GM21528 (cell line): ENCODE results near the gene SEC16A.

ENCODE experiments used
- ATAC-seq: cut with Tn5 transposase; IDR thresholded peaks from one replicate; pipeline ENCODE4 v1.9.1; 2021; ENCODE audit warnings: mild to moderate bottlenecking, moderate library complexity; ENCODE audit not compliant: unreplicated experiment, low FRiP score

Gene SEC16A

DNA sequence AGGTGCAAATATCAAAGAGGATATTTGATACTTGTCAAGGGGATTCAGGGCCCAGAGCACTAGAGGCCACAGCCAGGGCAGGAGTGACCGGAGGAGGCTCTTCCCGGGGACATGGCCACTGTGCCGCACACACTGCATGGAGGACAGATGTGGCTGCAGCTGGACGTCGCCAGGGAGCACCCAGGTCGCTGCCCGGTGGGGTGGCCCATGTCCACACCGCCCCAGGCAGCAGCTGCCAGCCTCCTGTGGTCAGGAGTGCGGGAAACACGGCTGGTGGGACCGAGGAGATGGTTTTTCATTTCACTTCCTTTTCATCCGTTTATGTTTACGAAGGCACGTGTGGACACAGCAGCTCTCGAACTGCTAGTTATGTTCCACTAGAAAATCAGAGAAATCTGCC, 15.1 kb downstream of the SEC16A start:
- no peak for ATAC-seq

DNA sequence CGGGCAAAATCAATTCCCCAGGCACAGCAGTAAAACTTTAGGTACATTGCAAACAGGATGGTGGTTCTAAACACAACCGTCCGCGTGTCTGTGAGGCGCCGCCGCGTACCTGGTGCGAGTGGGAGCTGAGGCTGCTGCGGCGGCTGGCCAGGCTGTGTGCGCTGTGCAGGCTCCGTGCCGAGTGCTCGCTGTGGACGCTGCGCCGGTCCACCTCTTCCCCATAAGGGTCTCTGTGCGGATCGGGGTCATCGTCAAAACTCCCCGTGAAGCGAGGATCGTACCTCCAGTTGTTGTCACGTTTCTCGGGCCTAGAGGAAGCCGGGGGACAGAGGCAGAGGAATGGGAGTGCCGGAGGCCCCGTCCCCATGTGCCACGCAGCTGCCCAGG, 16.7 kb downstream of the SEC16A start:
- ATAC-seq, result no peak

DNA sequence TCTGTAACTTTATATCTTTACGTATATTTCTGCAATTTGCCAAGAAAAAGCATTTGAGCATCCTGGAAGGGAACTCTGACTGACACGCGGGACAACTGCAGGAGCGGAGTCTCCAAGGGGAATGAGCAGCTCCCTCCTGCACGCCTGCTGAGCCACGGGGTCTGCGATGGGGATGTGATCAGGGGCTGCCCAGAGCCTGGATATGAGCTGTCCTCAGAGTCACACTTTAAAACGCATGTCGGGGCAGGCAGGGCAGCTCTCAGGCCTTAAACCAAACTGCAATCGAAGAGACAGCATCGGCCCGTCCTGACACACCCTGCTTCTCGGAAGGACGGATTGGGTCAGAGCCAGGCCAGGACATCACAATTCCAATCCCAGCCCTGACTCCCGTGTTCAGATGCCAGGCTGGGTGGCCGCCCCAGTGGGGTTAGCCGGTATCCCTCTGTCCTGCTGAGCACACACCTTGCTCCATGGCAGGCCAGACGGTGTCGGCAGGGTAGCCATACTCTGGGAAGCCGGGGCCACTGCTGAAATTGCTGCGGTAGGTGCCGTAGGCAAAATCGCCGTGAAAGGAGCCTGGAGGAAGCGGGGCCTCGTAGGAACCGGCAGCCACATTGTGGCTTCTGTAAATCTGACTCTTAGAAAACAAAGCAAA, 17.2 kb downstream of the SEC16A start:
- ATAC-seq, result no peak

DNA sequence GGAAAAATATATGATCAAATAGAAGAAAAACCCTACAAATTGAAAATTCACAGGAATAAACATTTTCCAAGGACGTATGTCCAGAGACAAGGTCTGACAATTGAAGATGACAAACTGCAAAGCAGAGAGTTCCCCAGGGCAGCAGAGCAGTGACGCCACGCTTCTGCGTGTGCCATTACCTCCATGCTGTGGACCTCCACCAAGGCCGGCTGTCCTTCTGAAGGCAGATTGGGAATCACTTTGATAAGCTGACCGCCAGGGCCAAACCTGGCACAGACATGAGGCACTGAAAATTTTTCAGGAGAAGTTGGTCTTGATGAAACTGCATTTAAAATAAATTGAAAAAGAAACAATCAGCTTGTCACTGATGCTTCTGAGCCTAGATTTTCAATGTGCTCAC, 18.6 kb downstream of the SEC16A start:
- ATAC-seq, result no peak

DNA sequence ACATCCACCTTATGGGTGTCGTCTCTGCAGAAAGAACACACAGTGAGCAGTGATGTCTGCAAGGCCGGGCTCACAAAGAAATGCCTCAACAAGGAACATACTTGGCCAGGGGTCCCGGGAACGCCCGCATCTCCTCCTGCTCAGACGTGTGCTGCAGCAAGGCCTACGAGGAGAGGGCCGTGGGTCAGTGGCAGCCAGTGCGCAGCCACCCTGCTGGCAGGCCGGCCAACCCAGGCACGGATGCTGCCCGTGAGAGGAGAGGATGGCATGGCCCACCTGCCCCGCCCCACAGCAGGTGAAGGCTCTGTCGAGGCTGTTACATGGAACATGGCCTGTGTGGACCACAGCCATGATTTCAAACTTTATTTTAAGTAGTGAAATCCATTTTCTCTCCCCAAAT, 19.3 kb downstream of the SEC16A start:
- ATAC-seq, result no peak

DNA sequence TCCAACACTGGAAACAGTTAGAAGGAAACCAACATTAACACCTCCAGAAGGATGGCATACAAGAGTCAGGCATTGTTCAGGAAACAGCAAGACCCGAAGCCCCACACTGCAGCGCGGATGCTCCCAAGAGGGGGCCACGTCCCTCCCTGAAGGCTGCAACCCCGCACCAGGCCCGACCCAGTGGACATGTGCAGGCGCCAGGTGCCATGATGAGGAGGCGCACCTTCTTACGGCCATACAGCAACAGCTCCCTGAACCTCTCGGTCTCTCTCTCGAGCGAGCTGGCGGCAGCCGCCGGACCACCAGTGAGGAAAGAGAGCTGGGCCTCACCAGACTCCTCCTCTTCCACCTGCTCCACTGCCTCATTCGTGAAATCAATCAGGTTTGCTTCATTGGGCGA, 20.2 kb downstream of the SEC16A start:
- no peak for ATAC-seq

DNA sequence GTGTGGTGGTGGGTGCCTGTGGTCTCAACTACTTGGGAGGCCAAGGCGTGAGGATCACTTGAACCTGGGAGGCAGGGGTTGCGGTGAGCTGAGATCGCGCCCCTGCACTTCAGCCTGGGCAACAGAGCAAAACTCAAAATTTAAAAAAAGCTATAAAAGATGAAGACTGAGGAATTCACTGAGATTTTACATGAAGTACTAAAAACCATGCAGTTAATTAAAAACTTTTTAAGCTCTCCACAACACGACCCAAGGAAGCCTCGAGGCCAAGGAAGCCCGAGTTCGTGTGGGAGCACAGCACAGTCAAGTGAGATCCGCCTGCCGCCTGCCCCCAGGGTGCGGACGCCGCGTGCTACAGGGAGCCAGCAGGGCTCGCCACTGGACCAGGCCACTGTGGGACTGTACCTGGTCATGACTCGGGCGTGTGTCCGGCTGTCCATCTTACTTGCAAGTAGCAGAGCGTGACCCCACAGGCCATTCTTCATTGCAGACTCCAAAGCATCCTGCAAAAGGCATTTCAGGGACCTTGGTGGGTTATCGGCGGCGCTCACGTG, 22.0 kb downstream of the SEC16A start:
- no peak for ATAC-seq

DNA sequence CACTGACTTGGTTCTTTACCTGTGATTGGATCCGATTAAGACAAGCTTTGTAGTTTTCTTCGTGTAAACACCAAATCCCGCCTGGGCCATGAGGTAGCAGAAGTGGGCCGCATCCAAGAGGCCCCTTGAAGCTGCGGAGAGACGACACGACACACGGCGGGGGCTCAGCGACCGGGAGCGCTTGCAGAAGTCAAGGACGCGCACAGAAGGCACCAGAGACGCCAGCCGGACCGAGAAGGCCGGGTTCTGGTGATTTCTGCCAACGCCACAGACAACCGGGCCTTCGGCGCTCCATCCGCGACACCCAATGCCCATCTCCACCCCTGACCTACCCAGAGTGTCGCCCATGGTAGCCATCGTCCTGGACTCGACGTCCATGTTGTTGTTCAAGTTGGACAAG, 23.4 kb downstream of the SEC16A start:
- no peak for ATAC-seq

DNA sequence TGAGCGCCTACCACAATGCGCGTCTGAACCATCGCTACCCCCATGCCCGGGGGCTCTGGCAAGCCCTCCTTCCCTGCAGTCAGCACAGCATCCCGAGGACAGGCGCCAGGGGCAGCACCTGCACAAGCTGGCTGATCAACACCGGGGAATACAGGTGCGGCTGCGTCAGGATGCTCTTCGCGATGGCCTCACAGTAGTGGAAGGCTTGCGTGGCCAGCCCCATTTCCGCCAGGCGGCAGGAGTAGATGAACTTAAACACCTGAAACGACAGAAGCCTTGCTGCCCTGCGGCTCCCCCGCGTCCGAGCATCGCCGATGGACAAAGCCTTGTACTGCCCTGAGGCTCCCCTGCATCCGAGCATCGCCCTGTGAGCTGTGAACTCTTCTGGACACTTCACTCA, 25.5 kb downstream of the SEC16A start:
- no peak for ATAC-seq

DNA sequence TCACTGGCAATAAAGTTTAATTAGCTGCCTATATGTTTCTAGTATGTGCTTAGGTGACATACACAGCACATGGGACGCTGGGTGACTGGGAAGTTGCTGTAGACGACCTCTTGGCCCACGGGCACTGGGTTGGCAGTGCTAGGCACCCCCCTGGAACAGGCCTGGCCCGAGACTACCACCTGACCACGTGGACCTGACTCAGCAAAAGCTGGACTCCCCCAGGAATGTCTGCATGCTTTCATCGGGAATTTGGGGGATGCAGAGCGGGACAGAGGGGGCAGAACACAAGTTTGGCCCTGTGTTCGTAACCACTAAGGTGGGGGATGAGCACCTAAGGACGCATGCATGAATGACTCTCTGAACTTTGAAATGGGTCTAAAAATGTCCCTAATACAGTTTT, 26.6 kb downstream of the SEC16A start:
- ATAC-seq, result no peak

DNA sequence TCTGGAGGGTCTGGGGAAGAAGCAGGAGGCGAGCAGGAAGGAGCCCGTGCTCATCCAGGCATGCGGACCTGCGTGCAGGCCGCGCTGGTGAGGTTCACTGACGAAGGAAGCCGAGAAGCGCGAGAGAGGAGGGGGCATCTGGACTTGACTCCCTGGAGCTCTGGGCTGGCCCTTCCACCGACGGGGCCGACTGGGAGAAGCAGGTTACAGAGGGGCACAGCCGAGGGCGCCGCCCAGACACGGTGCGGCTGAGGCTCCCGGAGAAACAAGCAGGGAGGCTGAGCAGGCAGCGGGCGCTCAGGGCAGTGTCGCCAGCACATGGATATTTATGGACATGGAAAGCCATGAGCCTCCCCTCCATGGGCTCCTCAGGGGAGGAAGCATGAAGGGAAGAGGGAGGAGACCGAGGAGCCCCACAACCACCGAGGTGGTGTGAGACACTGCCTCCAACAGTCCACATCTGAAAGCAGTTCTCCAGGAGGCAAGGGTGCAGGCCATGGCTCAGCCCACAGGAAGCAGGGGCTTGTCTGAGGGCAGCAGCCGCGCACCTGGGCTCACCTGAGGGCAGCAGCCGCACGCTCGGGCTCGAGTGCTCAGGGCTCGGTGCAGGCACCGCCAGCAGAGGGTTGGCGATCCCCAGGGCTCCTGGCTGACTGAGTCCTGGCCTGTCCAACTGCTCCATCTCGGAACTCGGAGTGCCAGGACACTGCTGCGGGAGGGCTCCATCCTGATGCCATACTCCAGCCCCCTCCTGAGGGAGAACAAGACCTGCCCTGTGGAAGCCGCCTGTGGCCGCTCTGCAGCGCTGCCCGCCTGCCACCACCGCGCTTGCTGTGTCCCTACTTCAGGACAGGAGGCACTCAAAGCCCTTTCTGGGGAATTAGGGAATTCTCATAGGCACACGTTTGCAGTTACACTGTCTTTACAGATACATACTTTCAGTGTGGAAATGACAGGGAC, 27.5 kb downstream of the SEC16A start:
- no peak for ATAC-seq

DNA sequence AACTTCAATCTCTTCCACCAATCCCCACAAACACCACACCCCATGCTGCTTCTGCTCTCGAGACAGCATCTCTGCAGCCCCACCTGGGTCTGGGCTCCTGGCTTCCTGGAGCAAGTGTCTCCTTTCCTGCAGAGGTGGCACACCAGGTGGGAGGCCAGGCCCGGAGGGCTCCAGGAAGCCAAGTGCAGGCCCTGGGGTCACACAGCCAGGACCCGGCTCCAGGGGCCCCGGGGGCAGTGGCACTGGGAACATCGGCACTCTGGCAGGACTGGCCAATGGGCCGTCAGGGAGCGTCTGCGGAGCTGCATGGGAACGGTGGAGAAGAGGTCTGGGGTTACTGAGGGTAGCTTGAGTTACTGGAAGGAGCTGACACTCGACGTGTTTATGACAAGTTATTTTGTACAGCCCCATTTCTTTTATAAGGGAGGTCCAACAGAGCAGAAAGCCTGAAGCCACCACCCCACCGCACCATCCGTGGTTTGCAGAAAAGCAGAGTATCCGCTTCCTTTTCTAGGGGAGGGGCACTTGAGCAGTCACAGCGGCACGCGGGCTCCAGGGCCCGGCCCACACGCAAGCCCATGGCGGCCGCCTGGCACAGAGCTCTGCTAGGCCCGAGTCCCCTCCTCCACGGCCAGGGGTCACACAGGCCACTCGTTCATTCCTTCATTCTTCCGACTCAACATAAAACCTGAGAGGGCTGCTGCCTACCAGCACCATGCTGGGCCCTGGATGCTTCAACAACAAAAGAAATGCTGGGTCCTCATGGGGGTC, 28.6 kb downstream of the SEC16A start:
- no peak for ATAC-seq

DNA sequence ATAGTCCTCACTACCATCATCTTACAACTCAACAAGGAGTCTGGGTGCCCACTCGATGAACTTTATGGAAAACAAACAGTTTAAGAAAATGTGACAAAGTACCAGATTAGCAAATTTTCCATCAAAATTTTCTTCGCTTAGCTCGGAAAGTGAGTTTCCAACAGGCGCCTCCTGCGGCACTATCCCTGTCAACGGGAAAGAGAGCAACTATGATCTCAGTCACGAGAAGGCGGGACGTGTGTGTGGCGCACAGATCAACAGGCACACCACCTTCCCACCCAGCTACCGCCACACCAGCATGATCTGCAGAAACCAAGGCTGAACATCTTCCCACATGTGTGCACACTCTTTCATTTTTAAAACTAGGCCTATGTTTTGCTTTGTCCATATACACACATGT, 29.5 kb downstream of the SEC16A start:
- no peak for ATAC-seq

DNA sequence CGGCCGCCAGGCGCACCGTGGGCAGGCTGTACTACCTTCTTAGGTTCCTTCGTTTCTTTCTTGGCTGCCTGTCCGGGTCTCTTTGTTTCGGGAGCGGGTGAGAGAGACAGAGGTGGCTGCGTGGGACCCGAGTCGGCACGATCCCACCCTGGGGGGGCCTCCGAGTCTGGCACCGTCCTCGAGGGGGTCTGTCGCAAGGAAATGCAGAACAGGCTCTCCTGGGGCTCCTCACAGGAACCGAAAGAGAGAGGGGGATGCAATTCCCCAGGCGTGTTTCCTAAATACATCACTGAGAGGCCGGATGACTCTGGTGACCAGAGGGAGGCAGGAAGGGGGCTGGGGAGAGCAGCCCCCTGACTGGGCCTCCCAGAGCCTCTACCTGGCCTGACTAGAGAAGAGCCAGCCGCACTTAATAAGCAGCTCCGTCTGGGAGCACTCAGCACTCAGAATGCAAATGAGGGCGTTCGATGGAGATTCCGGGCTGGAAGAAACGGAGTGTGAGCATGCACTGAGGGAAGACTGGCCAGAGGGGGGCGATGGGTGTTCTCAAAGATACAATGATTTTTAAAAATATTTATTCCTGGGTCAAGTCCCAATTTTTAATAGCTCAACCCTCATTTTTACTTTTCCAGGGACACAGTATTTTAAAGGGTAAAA, 31.5 kb downstream of the SEC16A start:
- no peak for ATAC-seq

DNA sequence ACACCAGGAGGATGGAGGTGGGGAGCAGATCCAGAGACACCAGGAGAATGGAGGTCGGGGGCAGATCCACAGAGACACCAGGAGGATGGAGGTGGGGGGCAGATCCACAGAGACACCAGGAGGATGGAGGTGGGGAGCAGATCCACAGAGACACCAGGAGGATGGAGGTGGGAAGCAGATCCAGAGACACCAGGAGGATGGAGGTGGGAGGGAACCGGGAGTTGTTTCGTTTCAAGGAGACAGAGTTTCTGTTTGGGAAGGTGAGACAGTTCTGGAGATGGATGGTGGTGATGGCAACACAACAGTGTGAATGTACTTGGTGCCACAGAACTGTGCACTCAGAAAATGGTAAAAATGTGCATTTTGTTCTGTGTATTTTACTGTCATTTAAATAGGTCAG, 34.2 kb downstream of the SEC16A start:
- ATAC-seq, result no peak

DNA sequence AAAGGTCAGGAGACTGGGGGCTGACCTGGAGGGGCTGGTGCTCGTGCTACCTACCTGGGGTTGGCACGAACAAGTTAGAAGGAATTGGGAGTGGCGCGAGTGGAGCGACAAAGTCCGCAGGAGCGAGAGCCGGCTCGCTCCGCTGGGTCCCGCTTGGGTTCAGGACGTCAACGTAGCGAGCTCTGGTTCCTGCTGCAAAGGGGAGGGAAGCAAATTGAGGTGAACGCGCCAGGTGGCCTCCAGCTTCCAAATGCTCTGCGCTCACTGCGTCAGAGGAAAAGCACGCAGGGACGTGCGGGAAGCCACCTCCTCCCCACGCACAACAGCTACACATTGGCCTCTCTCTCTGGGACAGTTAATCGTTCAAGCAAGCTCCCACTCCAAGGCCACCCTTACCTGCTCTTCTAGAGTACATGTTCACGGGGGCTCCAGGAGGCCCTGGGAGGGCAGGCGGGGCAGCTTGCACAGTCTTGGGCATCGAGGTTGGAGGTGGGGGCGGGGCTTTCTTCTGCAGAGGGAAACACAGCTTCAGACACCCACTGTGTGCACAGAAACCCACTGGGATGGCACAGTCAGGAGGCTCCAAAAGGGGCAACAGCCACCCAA, 35.6 kb downstream of the SEC16A start:
- ATAC-seq, result no peak

DNA sequence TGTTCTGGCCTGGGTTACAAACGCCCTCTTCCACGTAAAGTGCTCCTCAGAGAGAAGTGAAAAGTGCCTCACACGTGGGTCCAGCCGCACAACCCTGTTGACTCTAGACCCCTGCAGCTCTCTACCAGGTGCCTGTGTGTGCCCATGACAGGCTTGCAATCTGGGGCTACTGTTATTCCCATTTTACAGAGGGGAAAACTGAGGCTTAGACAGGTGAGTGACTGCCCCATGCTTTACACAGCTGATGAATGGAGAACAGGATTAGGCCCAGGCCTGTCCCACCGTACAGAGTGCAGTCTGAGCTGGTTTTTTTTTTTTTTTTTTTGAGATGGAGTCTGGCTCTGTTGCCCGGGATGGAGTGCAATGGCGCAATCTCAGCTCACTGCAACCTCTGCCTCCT, 37.0 kb downstream of the SEC16A start:
- no peak for ATAC-seq

DNA sequence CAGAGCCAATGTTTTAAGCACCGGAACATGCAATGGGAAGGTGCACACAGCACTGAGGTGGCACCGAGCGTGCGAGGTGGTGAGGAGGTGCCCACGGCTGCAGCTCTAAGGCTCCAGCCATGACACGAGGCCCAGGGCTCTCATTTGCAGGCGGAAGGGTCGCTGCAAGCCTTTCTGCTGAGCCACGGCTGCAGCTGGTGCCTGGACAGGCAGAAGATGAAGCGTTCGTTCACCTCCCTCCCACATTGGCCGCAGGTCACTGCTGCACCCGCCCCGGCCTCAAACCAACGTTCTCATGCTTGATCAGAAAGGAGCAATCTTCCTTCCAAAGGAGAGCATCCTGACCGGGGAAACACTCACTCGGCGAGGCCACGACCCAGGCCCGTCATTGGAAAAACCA, 38.7 kb downstream of the SEC16A start:
- no peak for ATAC-seq

DNA sequence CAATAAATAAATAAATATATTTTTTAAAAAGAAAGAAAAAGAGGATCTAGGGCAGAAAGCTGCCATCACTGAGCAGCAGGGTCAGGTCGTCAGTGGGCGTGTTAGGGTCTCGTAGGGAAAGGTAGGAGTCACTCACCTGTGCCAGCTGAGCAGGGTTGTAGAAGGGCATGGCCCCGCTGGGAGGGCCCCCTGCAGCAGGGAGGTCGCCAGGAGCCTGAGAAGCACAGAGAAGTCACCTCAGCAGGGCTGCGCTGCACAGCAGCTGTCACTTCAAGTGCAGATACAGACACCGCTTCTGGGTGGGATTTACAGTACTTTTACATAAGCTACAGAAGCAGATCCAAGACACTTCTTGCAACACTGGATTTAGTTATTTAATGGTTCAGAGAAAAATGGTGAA, 39.2 kb downstream of the SEC16A start:
- no peak for ATAC-seq

DNA sequence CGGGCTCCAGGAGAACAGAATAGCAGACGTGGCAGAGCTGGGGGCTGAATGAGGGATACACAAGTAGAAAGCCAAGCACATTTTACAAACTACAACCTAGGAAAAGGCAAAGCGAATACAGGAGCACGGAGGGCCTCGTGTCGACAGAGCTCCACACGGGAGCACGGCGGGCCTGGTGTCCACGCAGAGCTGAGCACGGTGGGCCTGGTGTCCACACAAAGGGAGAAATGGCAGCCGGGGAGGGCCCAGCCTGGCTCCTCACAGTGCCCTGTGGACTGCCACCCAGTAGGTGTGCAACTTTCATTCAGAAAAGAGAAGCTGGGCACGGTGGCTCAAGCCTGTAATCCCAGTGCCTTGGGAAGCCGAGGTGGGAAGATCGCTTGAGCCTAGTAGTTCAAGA, 39.8 kb downstream of the SEC16A start:
- ATAC-seq, result no peak
